Testis (tissue), 3 donors: ENCODE results near the gene LRP1B. TPM values are rescaled to one million over a fixed set of nuclear protein-coding genes. Genes with fewer than 3 reads are reported as not detected.

ENCODE experiments used
- DNase-seq: peaks from one replicate; pipeline ENCODE4 v3.0.0-alpha.2; 2019
- H3K27ac ChIP-seq, 2 donors: fragments of 200-600 bp; sonication (generic); one replicate each; pipeline ENCODE4 v1.5.1; 2019
- H3K27me3 ChIP-seq: fragments of 200-600 bp; sonication (generic); one replicate; pipeline ENCODE4 v1.5.1; 2019
- H3K36me3 ChIP-seq: fragments of 200-600 bp; sonication (generic); one replicate; pipeline ENCODE4 v1.5.1; 2017; ENCODE audit warnings: low read depth; ENCODE audit errors: missing control alignments
- H3K4me1 ChIP-seq: fragments of 200-600 bp; sonication (generic); one replicate; pipeline ENCODE4 v1.5.1; 2019
- H3K4me3 ChIP-seq, 2 donors: fragments of 200-600 bp; sonication (generic); one replicate each; pipeline ENCODE4 v1.5.1; 2017 to 2019
- H3K9me3 ChIP-seq: fragments of 200-600 bp; sonication (generic); one replicate; pipeline ENCODE4 v1.5.1; 2017
- CTCF ChIP-seq, 3 experiments: fragments of 450-650 bp in 2 of 3; fragments of 200-600 bp in 1 of 3; sonication (generic) in 1 of 3; IDR thresholded peaks; one replicate each; pipeline ENCODE4 v1.5.1; 2016 to 2019; ENCODE audit warnings: antibody characterized with exemption in 3 of 3, mild to moderate bottlenecking in 2 of 3, moderate library complexity in 1 of 3
- POLR2A ChIP-seq: fragments of 450-650 bp; IDR thresholded peaks from one replicate; pipeline ENCODE4 v1.6.1; 2017; ENCODE audit warnings: antibody characterized with exemption, mild to moderate bottlenecking, moderate library complexity
- WGBS, 2 donors: methylation state at CpG; one replicate each; pipeline ENCODE4 v1.1.5; 2018; 5-methylcytosine and 5-hydroxymethylcytosine counted together
- intact Hi-C: fragments of 100-400 bp; cut with DNase I; formaldehyde crosslinking; loops from one replicate; pipeline ENCODE4 v1.15.1; 2023; ENCODE audit warnings: low total_unique reads
- polyA plus RNA-seq: library from polyadenylated mRNA; stranded (reverse); fragments of 350-450 nt; fragmentation: Illumina TruSeq; extraction: RNeasy Lipid Tissue Mini Kit (QIAGEN cat#74804); gene quantifications from one replicate; pipeline ENCODE4 v1.2.3, GENCODE V29; 2014; ENCODE audit warnings: low read depth, low replicate concordance; ENCODE audit not compliant: insufficient read depth
- total RNA-seq, 2 donors: library from RNA; depleted of rRNA; stranded (reverse); fragments of >200 nt; gene quantifications; one replicate each; pipeline ENCODE4 v1.2.3, GENCODE V29; 2016

The LRP1B gene
- total and polyA plus RNA-seq, 3 donors from 2014 or later = 0.79 to 1.9 (median 0.84) TPM

- no peak for TF ChIP-seq CTCF (IDR thresholded peaks at IDR 0.05)
- TF ChIP-seq POLR2A = no peak
- DNase-seq = no peak
- intact Hi-C loops = no loop called here
- no peaks in the 10 kb centered on the region for H3K27me3 ChIP-seq
- no peaks in the 10 kb centered on the region for H3K9me3 ChIP-seq
- WGBS, 2 donors = 56 to 68% methylated on average over 2 of the region's 2 CpGs
- no peak overlapping the region for H3K27ac ChIP-seq
- no peaks in the 10 kb centered on the region for H3K36me3 ChIP-seq
- no peak overlapping the region for H3K4me3 ChIP-seq
- H3K4me1 ChIP-seq = no peaks in the 10 kb centered on the region
Observed at GRCh38 chr2:141698500-141698899, 432.3 kb downstream of the LRP1B start.

GRCh38 chr2:141697035-141697434 is 433.8 kb downstream of the LRP1B start:
- intact Hi-C loops = no loop called here
- H3K9me3 ChIP-seq = no peaks in the 10 kb centered on the region
- H3K27me3 ChIP-seq = no peaks in the 10 kb centered on the region
- no peaks in the 10 kb centered on the region for H3K36me3 ChIP-seq
- no peak overlapping the region for H3K27ac ChIP-seq
- 83 to 90% methylated on average over 3 of the region's 3 CpGs for WGBS, 2 donors
- H3K4me3 ChIP-seq = no peak overlapping the region
- H3K4me1 ChIP-seq = no peaks in the 10 kb centered on the region
- DNase-seq = no peak
- TF ChIP-seq CTCF (IDR thresholded peaks at IDR 0.05) (no peak), POLR2A (no peak)

GRCh38 chr2:141694180-141694579 is 436.6 kb downstream of the LRP1B start:
- H3K36me3 ChIP-seq = no peaks in the 10 kb centered on the region
- H3K27ac ChIP-seq = no peak overlapping the region
- DNase-seq = no peak
- TF ChIP-seq CTCF (IDR thresholded peaks at IDR 0.05) (no peak), POLR2A (no peak)
- H3K4me1 ChIP-seq = no peaks in the 10 kb centered on the region
- H3K9me3 ChIP-seq = no peaks in the 10 kb centered on the region
- H3K27me3 ChIP-seq = no peaks in the 10 kb centered on the region
- WGBS, 2 donors = 95 to 97% methylated on average over 2 of the region's 2 CpGs
- intact Hi-C loops = no loop called here
- no peak overlapping the region for H3K4me3 ChIP-seq

GRCh38 chr2:141692829-141693228 is 438.0 kb downstream of the LRP1B start:
- no peak for DNase-seq
- intact Hi-C loops = no loop called here
- Histone ChIP-seq H3K4me3 (no peak overlapping the region), H3K4me1 (no peaks in the 10 kb centered on the region), H3K27ac (no peak overlapping the region), H3K9me3 (no peaks in the 10 kb centered on the region), H3K36me3 (no peaks in the 10 kb centered on the region), H3K27me3 (no peaks in the 10 kb centered on the region)
- TF ChIP-seq CTCF (IDR thresholded peaks at IDR 0.05) = no peak
- no peak for TF ChIP-seq POLR2A
- 80 to 88% methylated on average over 2 of the region's 2 CpGs for WGBS, 2 donors

- Histone ChIP-seq H3K4me1 (no peaks in the 10 kb centered on the region), H3K4me3 (no peak overlapping the region), H3K36me3 (no peaks in the 10 kb centered on the region), H3K27me3 (no peaks in the 10 kb centered on the region), H3K27ac (no peak overlapping the region), H3K9me3 (no peaks in the 10 kb centered on the region)
- DNase-seq = no peak
- TF ChIP-seq CTCF (IDR thresholded peaks at IDR 0.05) = no peak
- 83 to 99% methylated on average over 2 of the region's 2 CpGs for WGBS, 2 donors
- intact Hi-C loops = no loop called here
Observed at GRCh38 chr2:141676139-141676538, 454.7 kb downstream of the LRP1B start.
